Suprapubic skin (tissue), 4 donors: Measurements from ENCODE around the gene COL7A1. TPM values are rescaled to one million over a fixed set of nuclear protein-coding genes. Genes with fewer than 3 reads are reported as not detected.

ENCODE experiments used
- DNase-seq, 2 donors: peaks; one replicate each; pipeline ENCODE4 v3.0.0-alpha.2; 2019; ENCODE audit warnings: low spot score in 2 of 2
- H3K27ac ChIP-seq: fragments of 200-600 bp; sonication (generic); one replicate; pipeline ENCODE4 v1.5.1; 2019
- H3K27me3 ChIP-seq: fragments of 200-600 bp; sonication (generic); one replicate; pipeline ENCODE4 v1.5.1; 2019
- H3K36me3 ChIP-seq: fragments of 200-600 bp; sonication (generic); one replicate; pipeline ENCODE4 v1.5.1; 2019
- H3K4me1 ChIP-seq: fragments of 200-600 bp; sonication (generic); one replicate; pipeline ENCODE4 v1.5.1; 2019
- H3K4me3 ChIP-seq: fragments of 200-600 bp; sonication (generic); one replicate; pipeline ENCODE4 v1.5.1; 2019; ENCODE audit warnings: mild to moderate bottlenecking
- H3K9me3 ChIP-seq: fragments of 200-600 bp; sonication (generic); one replicate; pipeline ENCODE4 v1.5.1; 2019
- CTCF ChIP-seq, 2 donors: fragments of 200-600 bp in 1 of 2; fragments of 450-650 bp in 1 of 2; sonication (generic) in 1 of 2; IDR thresholded peaks; one replicate each; pipeline ENCODE4 v1.5.1; 2016 to 2019; ENCODE audit warnings: antibody characterized with exemption in 2 of 2, mild to moderate bottlenecking in 1 of 2, moderate library complexity in 1 of 2
- EP300 ChIP-seq: sonication (generic); formaldehyde crosslinking; IDR thresholded peaks from one replicate; pipeline ENCODE4 v1.6.1; 2017; ENCODE audit warnings: antibody characterized with exemption
- POLR2A ChIP-seq, 2 donors: fragments of 450-650 bp; IDR thresholded peaks; one replicate each; pipeline ENCODE4 v1.6.1; 2017; ENCODE audit warnings: antibody characterized with exemption in 2 of 2, mild to moderate bottlenecking in 2 of 2, moderate library complexity in 2 of 2
- POLR2AphosphoS5 ChIP-seq, 3 donors: sonication (generic); formaldehyde crosslinking; IDR thresholded peaks; one replicate each; pipeline ENCODE4 v1.6.1; 2017; ENCODE audit warnings: antibody characterized with exemption in 3 of 3
- WGBS: methylation state at CpG from one replicate; pipeline ENCODE4 v1.1.5; 2018; 5-methylcytosine and 5-hydroxymethylcytosine counted together
- total RNA-seq, 4 donors: library from RNA; depleted of rRNA; stranded (reverse); fragments of >200 nt; gene quantifications; one replicate each; pipeline ENCODE4 v1.1.0, GENCODE V29; 2016

The COL7A1 gene
- total RNA-seq, 4 donors from 2014 or later = 287 to 596 (median 348) TPM

GRCh38 chr3:48572517-48572916, 22.6 kb downstream of the COL7A1 start:
- peaks cover 84% of the 10 kb centered on the region for H3K36me3 ChIP-seq
- no peaks in the 10 kb centered on the region for H3K4me1 ChIP-seq
- WGBS = 79% methylated on average over 7 of the region's 7 CpGs
- TF ChIP-seq CTCF (IDR thresholded peaks at IDR 0.05) (no peak), EP300 (no peak), POLR2A (IDR thresholded peaks at IDR 0.05) (no peak), POLR2AphosphoS5 (IDR thresholded peaks at IDR 0.05) (no peak)
- H3K27me3 ChIP-seq = no peaks in the 10 kb centered on the region
- no peak for DNase-seq
- no peak overlapping the region for H3K4me3 ChIP-seq
- H3K27ac ChIP-seq = no peak overlapping the region
- H3K9me3 ChIP-seq = no peaks in the 10 kb centered on the region

- 86% methylated on average over 7 of the region's 12 CpGs for WGBS
- Histone ChIP-seq H3K9me3 (no peaks in the 10 kb centered on the region), H3K4me1 (no peaks in the 10 kb centered on the region), H3K27me3 (no peaks in the 10 kb centered on the region), H3K27ac (no peak overlapping the region), H3K4me3 (no peak overlapping the region), H3K36me3 (peaks cover 83% of the 10 kb centered on the region)
- DNase-seq = no peak
- TF ChIP-seq POLR2A (IDR thresholded peaks at IDR 0.05) = no peak
- TF ChIP-seq POLR2AphosphoS5 (IDR thresholded peaks at IDR 0.05) = no peak
- TF ChIP-seq CTCF (IDR thresholded peaks at IDR 0.05) = no peak
- TF ChIP-seq EP300 = no peak
Observed at GRCh38 chr3:48571938-48572337, 23.2 kb downstream of the COL7A1 start.

- H3K4me1 ChIP-seq = peaks cover 14% of the 10 kb centered on the region
- no peak overlapping the region for H3K27ac ChIP-seq
- 88% methylated on average over 16 of the region's 18 CpGs for WGBS
- no peak overlapping the region for H3K4me3 ChIP-seq
- TF ChIP-seq POLR2A (IDR thresholded peaks at IDR 0.05) (no peak), EP300 (no peak), CTCF (IDR thresholded peaks at IDR 0.05) (no peak), POLR2AphosphoS5 (IDR thresholded peaks at IDR 0.05) (no peak)
- peaks cover 67% of the 10 kb centered on the region for H3K36me3 ChIP-seq
- no peak for DNase-seq
- H3K27me3 ChIP-seq = no peaks in the 10 kb centered on the region
- no peaks in the 10 kb centered on the region for H3K9me3 ChIP-seq
Observed at GRCh38 chr3:48569808-48570450, 25.2 kb downstream of the COL7A1 start.

GRCh38 chr3:48569400-48569799, 25.7 kb downstream of the COL7A1 start:
- 77% methylated on average over 10 of the region's 10 CpGs for WGBS
- Histone ChIP-seq H3K4me3 (no peak overlapping the region), H3K36me3 (peaks cover 63% of the 10 kb centered on the region), H3K9me3 (no peaks in the 10 kb centered on the region), H3K27ac (no peak overlapping the region), H3K4me1 (peaks cover 14% of the 10 kb centered on the region), H3K27me3 (no peaks in the 10 kb centered on the region)
- TF ChIP-seq POLR2A (IDR thresholded peaks at IDR 0.05) (no peak), EP300 (no peak), POLR2AphosphoS5 (IDR thresholded peaks at IDR 0.05) (no peak), CTCF (IDR thresholded peaks at IDR 0.05) (no peak)
- no peak for DNase-seq

GRCh38 chr3:48568476-48568875, 26.7 kb downstream of the COL7A1 start:
- 89% methylated on average over 2 of the region's 7 CpGs for WGBS
- TF ChIP-seq CTCF (IDR thresholded peaks at IDR 0.05) = no peak
- no peak for TF ChIP-seq EP300
- no peak for TF ChIP-seq POLR2A (IDR thresholded peaks at IDR 0.05)
- TF ChIP-seq POLR2AphosphoS5 (IDR thresholded peaks at IDR 0.05) = no peak
- Histone ChIP-seq H3K27ac (no peak overlapping the region), H3K27me3 (no peaks in the 10 kb centered on the region), H3K4me3 (no peak overlapping the region), H3K9me3 (no peaks in the 10 kb centered on the region), H3K4me1 (peaks cover 17% of the 10 kb centered on the region), H3K36me3 (peaks cover 54% of the 10 kb centered on the region)
- DNase-seq = no peak
